SJSA1 (cell line): Measurements from ENCODE around the gene BLM. TPM values are rescaled to one million over a fixed set of nuclear protein-coding genes. Genes with fewer than 3 reads are reported as not detected.
A peak's percentile ranks its signal among the peaks of the same experiment; 100 is the strongest.
"Not testable (repeated sequence)": the region's sequence is repeated elsewhere in the genome, so short reads cannot be mapped to it uniquely, and the experiment has no call there.

Source experiments
- DNase-seq, 2 experiments: peaks; one replicate each; pipeline ENCODE4 v3.0.0-alpha.2; 2015 to 2020; ENCODE audit warnings: low spot score in 2 of 2, low read depth in 1 of 2
- H3K27ac ChIP-seq: fragments of 250-450 bp; sonication (Bioruptor Pico); 2 replicates; pipeline ENCODE4 v1.5.1; 2020; ENCODE audit warnings: mild to moderate bottlenecking, moderate library complexity
- H3K27me3 ChIP-seq: fragments of 250-450 bp; sonication (Bioruptor Pico); replicated peaks from 2 replicates; pipeline ENCODE4 v1.5.1; 2020; ENCODE audit warnings: mild to moderate bottlenecking, moderate library complexity
- H3K36me3 ChIP-seq: fragments of 250-450 bp; sonication (Bioruptor Pico); 2 replicates; pipeline ENCODE4 v1.5.1; 2020; ENCODE audit warnings: mild to moderate bottlenecking
- H3K4me1 ChIP-seq: fragments of 250-450 bp; sonication (Bioruptor Pico); replicated peaks from 2 replicates; pipeline ENCODE4 v1.6.1; 2021; ENCODE audit warnings: mild to moderate bottlenecking
- H3K4me3 ChIP-seq: fragments of 250-450 bp; sonication (Bioruptor Pico); 2 replicates; pipeline ENCODE4 v1.5.1; 2020; ENCODE audit warnings: mild to moderate bottlenecking
- H3K9me3 ChIP-seq: fragments of 250-450 bp; sonication (Bioruptor Pico); replicated peaks from 2 replicates; pipeline ENCODE4 v1.5.1; 2020; ENCODE audit warnings: mild to moderate bottlenecking
- total RNA-seq: library from RNA; depleted of rRNA; stranded (reverse); fragments of >200 nt; shearing (Covaris generic); gene quantifications from 2 replicates; pipeline ENCODE4 v1.2.3, GENCODE V29; 2014; rRNA removed

Gene BLM
- total RNA-seq = 25.0 and 51.0 TPM in 2 replicates

- peak within 1 kb of the TSS; percentile 71 for H3K27ac ChIP-seq
- no peaks in the 10 kb centered on the region for H3K27me3 ChIP-seq
- peak within 1 kb of the TSS; percentile 66 for H3K4me3 ChIP-seq
- peaks cover 8% of the 10 kb centered on the region; the same call in 1 of the 2 replicates for H3K36me3 ChIP-seq
- peak; percentile 97 for DNase-seq
- peaks cover 9% of the 10 kb centered on the region for H3K4me1 ChIP-seq
- H3K9me3 ChIP-seq = peaks cover 6% of the 10 kb centered on the region; the same call in 1 of the 2 replicates
Measured at GRCh38 chr15:90716976-90717821, at the start of gene BLM. Gene BLM, plus strand, starts transcription at chr15:90717346. Its CDS starts 30,047 bp downstream, at chr15:90747393.

- not testable (repeated sequence) for H3K9me3 ChIP-seq, DNase-seq, H3K27me3 ChIP-seq, H3K27ac ChIP-seq, H3K36me3 ChIP-seq, H3K4me3 ChIP-seq
- peaks cover 29% of the 10 kb centered on the region for H3K4me1 ChIP-seq
Measured at GRCh38 chr15:90667755-90668345, 49.3 kb upstream of the BLM start.

- H3K9me3 ChIP-seq, H3K36me3 ChIP-seq, H3K4me3 ChIP-seq, H3K27ac ChIP-seq, H3K27me3 ChIP-seq, DNase-seq: not testable (repeated sequence)
- peaks cover 31% of the 10 kb centered on the region for H3K4me1 ChIP-seq
Measured at GRCh38 chr15:90670631-90671030, 46.5 kb upstream of the BLM start.

- Histone ChIP-seq H3K4me3 (no peak overlapping the region), H3K27me3 (no peaks in the 10 kb centered on the region), H3K4me1 (peaks cover 25% of the 10 kb centered on the region), H3K27ac (no peak overlapping the region), H3K9me3 (no peaks in the 10 kb centered on the region), H3K36me3 (no peaks in the 10 kb centered on the region)
- DNase-seq = no peak
Measured at GRCh38 chr15:90671216-90671615, 45.9 kb upstream of the BLM start.

GRCh38 chr15:90673357-90673756 is 43.8 kb upstream of the BLM start:
- not testable (repeated sequence) for H3K27ac ChIP-seq, H3K4me3 ChIP-seq, H3K27me3 ChIP-seq, DNase-seq, H3K9me3 ChIP-seq, H3K36me3 ChIP-seq
- H3K4me1 ChIP-seq = peaks cover 20% of the 10 kb centered on the region

- DNase-seq = no peak
- H3K36me3 ChIP-seq = no peaks in the 10 kb centered on the region
- H3K27me3 ChIP-seq = no peaks in the 10 kb centered on the region
- no peak overlapping the region for H3K27ac ChIP-seq
- no peaks in the 10 kb centered on the region for H3K9me3 ChIP-seq
- H3K4me1 ChIP-seq = peaks cover 21% of the 10 kb centered on the region
- H3K4me3 ChIP-seq = no peak overlapping the region
Measured at GRCh38 chr15:90674476-90674875, 42.7 kb upstream of the BLM start.

- H3K27me3 ChIP-seq = no peaks in the 10 kb centered on the region
- H3K4me1 ChIP-seq = peaks cover 29% of the 10 kb centered on the region
- no peak overlapping the region for H3K4me3 ChIP-seq
- no peaks in the 10 kb centered on the region for H3K36me3 ChIP-seq
- H3K9me3 ChIP-seq = no peaks in the 10 kb centered on the region
- no peak overlapping the region for H3K27ac ChIP-seq
- no peak for DNase-seq
Measured at GRCh38 chr15:90675464-90675863, 41.7 kb upstream of the BLM start.

GRCh38 chr15:90677807-90678790 is 39.0 kb upstream of the BLM start:
- DNase-seq = no peak
- no peaks in the 10 kb centered on the region for H3K27me3 ChIP-seq
- H3K36me3 ChIP-seq = no peaks in the 10 kb centered on the region
- peaks cover 52% of the 10 kb centered on the region for H3K4me1 ChIP-seq
- no peak overlapping the region for H3K27ac ChIP-seq
- H3K9me3 ChIP-seq = no peaks in the 10 kb centered on the region
- H3K4me3 ChIP-seq = no peak overlapping the region

- Histone ChIP-seq H3K4me3 (no peak overlapping the region), H3K4me1 (peaks cover 55% of the 10 kb centered on the region), H3K9me3 (no peaks in the 10 kb centered on the region), H3K36me3 (no peaks in the 10 kb centered on the region), H3K27ac (no peak overlapping the region), H3K27me3 (no peaks in the 10 kb centered on the region)
- no peak for DNase-seq
Measured at GRCh38 chr15:90679959-90680358, 37.2 kb upstream of the BLM start.

- Histone ChIP-seq H3K27ac (peak overlapping the region; percentile 70), H3K36me3 (no peaks in the 10 kb centered on the region), H3K9me3 (no peaks in the 10 kb centered on the region), H3K27me3 (no peaks in the 10 kb centered on the region), H3K4me3 (no peak overlapping the region), H3K4me1 (peaks cover 55% of the 10 kb centered on the region)
- DNase-seq = peak; percentile 71 to 93
Measured at GRCh38 chr15:90680371-90680935, 36.7 kb upstream of the BLM start.

GRCh38 chr15:90681056-90681455 is 36.1 kb upstream of the BLM start:
- Histone ChIP-seq H3K9me3 (no peaks in the 10 kb centered on the region), H3K27ac (peak overlapping the region; percentile 70), H3K4me1 (peaks cover 55% of the 10 kb centered on the region), H3K36me3 (no peaks in the 10 kb centered on the region), H3K4me3 (no peak overlapping the region), H3K27me3 (no peaks in the 10 kb centered on the region)
- no peak for DNase-seq

GRCh38 chr15:90681480-90681879 is 35.7 kb upstream of the BLM start:
- H3K4me3 ChIP-seq = no peak overlapping the region
- H3K27ac ChIP-seq = peak overlapping the region; percentile 70
- H3K36me3 ChIP-seq = no peaks in the 10 kb centered on the region

GRCh38 chr15:90683371-90683770 is 33.8 kb upstream of the BLM start:
- no peaks in the 10 kb centered on the region for H3K27me3 ChIP-seq
- peak overlapping the region; percentile 76 for H3K27ac ChIP-seq
- H3K36me3 ChIP-seq = no peaks in the 10 kb centered on the region
- H3K4me1 ChIP-seq = peaks cover 55% of the 10 kb centered on the region
- DNase-seq = peak in 1 of 2 experiments; percentile 54
- H3K4me3 ChIP-seq = no peak overlapping the region
- no peaks in the 10 kb centered on the region for H3K9me3 ChIP-seq

More at GRCh38 chr15:90681480-90681879, 35.7 kb upstream of the BLM start:
- Histone ChIP-seq H3K27me3 (no peaks in the 10 kb centered on the region), H3K4me1 (peaks cover 58% of the 10 kb centered on the region), H3K9me3 (no peaks in the 10 kb centered on the region)
- peak; percentile 77 to 86 for DNase-seq
